Transverse colon (tissue), 4 donors: ENCODE results near the gene CALCR. TPM values are rescaled to one million over a fixed set of nuclear protein-coding genes. Genes with fewer than 3 reads are reported as not detected.

Source experiments
- DNase-seq: peaks from one replicate; pipeline ENCODE4 v3.0.0-alpha.2; 2019
- H3K27ac ChIP-seq, 4 donors: fragments of 200-600 bp; sonication (generic); 2 replicates each; pipeline ENCODE4 v1.5.1; 2016 to 2018; ENCODE audit warnings: inconsistent platforms in 4 of 4
- H3K27me3 ChIP-seq: fragments of 200-600 bp; sonication (generic); 2 replicates; pipeline ENCODE4 v1.5.1; 2017; ENCODE audit warnings: inconsistent platforms
- H3K36me3 ChIP-seq, 4 donors: fragments of 200-600 bp; sonication (generic); 2 replicates each; pipeline ENCODE4 v1.5.1; 2017 to 2019; ENCODE audit warnings: inconsistent platforms in 4 of 4
- H3K4me1 ChIP-seq, 4 donors: fragments of 200-600 bp; sonication (generic); 2 replicates each; pipeline ENCODE4 v1.5.1; 2017 to 2020; ENCODE audit warnings: inconsistent platforms in 4 of 4
- H3K4me3 ChIP-seq, 4 donors: fragments of 200-600 bp; sonication (generic); 1 replicate in 1 of 4; 2 replicates in 3 of 4; pipeline versions ENCODE4 v1.5.1 to v1.6.1; 2017 to 2019; ENCODE audit warnings: inconsistent platforms in 4 of 4
- H3K9me3 ChIP-seq, 2 donors: fragments of 200-600 bp; sonication (generic); 2 replicates each; pipeline ENCODE4 v1.5.1; 2017 to 2019; ENCODE audit warnings: inconsistent platforms in 2 of 2
- EP300 ChIP-seq: sonication (generic); formaldehyde crosslinking; IDR thresholded peaks from one replicate; pipeline ENCODE4 v1.6.1; 2017; ENCODE audit warnings: antibody characterized with exemption, low read depth
- POLR2A ChIP-seq: fragments of 450-650 bp; IDR thresholded peaks from one replicate; pipeline ENCODE4 v1.6.1; 2016; ENCODE audit warnings: antibody characterized with exemption, mild to moderate bottlenecking, moderate library complexity
- POLR2AphosphoS5 ChIP-seq, 3 donors: sonication (generic); formaldehyde crosslinking; IDR thresholded peaks; one replicate each; pipeline ENCODE4 v1.6.1; 2016; ENCODE audit warnings: antibody characterized with exemption in 3 of 3
- WGBS, 2 donors: methylation state at CpG; one replicate each; pipeline ENCODE4 v1.1.5; 2018; ENCODE audit warnings: low coverage in 1 of 2; 5-methylcytosine and 5-hydroxymethylcytosine counted together
- in situ Hi-C, 4 donors: fragments of 200-750 bp; cut with MboI; loops; one replicate each; pipeline versions ENCODE4 v1.15.0 to v1.15.1; 2017; ENCODE audit warnings: low sequenced_read_pairs in 3 of 4, low pct_ligation_motif_present in 1 of 4, low pct_unique_long_range_greater_than_20kb in 1 of 4
- intact Hi-C: fragments of 100-400 bp; cut with DNase I; formaldehyde crosslinking; loops from one replicate; pipeline ENCODE4 v1.15.1; 2023; ENCODE audit warnings: low total_unique reads
- total RNA-seq, 4 donors: library from RNA; depleted of rRNA; stranded (reverse); fragments of >200 nt; gene quantifications; one replicate each; pipeline ENCODE4 v1.1.0, GENCODE V29; 2016
- TF ChIP-seq, protein P1 (sequence below), 5 experiments: fragments of 200-600 bp in 3 of 5; fragments of 450-650 bp in 2 of 5; sonication (generic) in 3 of 5; IDR thresholded peaks; 1 replicate in 2 of 5; 2 replicates in 3 of 5; pipeline ENCODE4 v1.5.1; 2016 to 2017; ENCODE audit warnings: antibody characterized with exemption in 5 of 5, inconsistent platforms in 3 of 5, mild to moderate bottlenecking in 2 of 5, moderate library complexity in 1 of 5

The CALCR gene
- total RNA-seq = not detected

DNA sequence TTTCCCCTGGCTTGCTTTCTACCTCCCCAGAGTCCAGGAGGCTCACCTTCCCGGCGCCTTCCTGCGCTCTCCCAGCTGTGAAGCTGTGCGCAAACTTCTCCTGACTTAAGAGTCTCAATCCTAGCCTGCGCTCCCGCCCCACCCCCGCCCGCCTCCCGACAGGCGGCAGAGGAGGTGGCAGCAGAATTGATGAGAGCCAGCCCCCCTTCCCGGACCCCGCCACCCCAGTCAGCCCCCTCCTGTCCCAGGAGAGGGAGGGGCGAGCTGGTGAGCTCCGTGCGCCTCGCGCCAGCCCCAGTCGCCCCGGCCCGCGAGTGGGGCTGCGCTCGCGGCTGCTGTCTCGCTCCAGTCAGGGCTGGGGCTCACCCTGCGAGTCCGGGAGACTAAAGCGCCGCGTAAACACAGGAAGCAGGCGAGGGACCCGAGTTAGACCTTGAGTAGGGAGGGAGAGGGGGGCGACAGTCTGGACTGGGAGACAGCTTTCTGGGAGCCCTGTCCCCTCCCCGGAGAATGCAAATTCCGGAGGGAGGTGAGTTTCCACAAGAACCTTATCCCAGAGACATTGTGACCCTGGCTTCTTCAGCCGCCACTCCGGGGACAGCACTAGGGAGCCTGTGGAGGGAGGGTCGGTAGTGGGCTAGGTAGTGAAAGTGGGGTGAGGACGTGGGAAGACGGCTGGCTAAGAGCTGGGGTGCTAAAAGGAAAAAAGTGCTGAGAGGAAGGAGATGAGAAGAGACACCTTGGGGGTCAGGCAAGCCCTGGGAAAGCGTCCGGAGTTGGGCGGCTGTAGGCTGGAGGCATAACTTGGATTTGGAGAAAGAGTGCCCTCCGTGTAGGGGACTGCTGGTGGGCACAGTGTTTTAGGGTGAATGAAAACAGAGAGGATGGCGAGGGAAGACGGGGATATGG is at the start of gene CALCR:
Gene CALCR, minus strand, starts transcription at position 79 of the 909 bp plus-strand sequence. CDS start 87,743 bp downstream, outside the sequence.
- Histone ChIP-seq H3K27me3 (peaks cover 31% of the 10 kb centered on the region), H3K27ac (no peak within 1 kb of the TSS), H3K4me3 (peak within 1 kb of the TSS in 1 of 4 donors; percentile 34), H3K4me1 (peaks cover 0 to 14% (median 6%) of the 10 kb centered on the region in 4 donors), H3K36me3 (no peaks in the 10 kb centered on the region), H3K9me3 (no peaks in the 10 kb centered on the region)
- intact Hi-C loops = no loop called here
- TF ChIP-seq POLR2AphosphoS5 (IDR thresholded peaks at IDR 0.05) (no peak), EP300 (no peak), POLR2A (no peak)
- TF ChIP-seq, protein P1, sequence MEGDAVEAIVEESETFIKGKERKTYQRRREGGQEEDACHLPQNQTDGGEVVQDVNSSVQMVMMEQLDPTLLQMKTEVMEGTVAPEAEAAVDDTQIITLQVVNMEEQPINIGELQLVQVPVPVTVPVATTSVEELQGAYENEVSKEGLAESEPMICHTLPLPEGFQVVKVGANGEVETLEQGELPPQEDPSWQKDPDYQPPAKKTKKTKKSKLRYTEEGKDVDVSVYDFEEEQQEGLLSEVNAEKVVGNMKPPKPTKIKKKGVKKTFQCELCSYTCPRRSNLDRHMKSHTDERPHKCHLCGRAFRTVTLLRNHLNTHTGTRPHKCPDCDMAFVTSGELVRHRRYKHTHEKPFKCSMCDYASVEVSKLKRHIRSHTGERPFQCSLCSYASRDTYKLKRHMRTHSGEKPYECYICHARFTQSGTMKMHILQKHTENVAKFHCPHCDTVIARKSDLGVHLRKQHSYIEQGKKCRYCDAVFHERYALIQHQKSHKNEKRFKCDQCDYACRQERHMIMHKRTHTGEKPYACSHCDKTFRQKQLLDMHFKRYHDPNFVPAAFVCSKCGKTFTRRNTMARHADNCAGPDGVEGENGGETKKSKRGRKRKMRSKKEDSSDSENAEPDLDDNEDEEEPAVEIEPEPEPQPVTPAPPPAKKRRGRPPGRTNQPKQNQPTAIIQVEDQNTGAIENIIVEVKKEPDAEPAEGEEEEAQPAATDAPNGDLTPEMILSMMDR (IDR thresholded peaks at IDR 0.05) = no peak
- 8 to 12% methylated on average over 4 to 31 of the region's 46 CpGs for WGBS, 2 donors
- in situ Hi-C loops = no loop called here
- DNase-seq = no peak

DNA sequence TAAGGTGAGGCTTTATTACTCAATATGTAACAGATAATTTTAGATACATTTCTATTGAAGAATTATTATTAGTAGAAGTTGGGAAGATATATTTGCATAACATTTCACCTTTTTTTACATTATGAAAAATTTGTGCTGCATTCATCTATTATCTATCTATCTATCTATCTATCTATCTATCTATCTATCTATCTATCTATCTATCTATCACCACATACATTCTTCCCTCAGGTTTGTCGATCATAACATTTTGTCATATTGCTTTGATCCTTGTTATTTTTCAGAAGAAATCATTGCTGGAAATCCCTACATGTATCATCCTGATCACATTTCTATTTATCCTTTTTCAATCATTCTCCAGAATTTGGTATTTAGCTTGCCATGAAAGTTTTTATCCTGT is 49.3 kb upstream of the CALCR start:
- no peaks in the 10 kb centered on the region for H3K36me3 ChIP-seq
- H3K4me1 ChIP-seq = no peaks in the 10 kb centered on the region
- intact Hi-C loops (no loop called here), in situ Hi-C loops (no loop called here)
- H3K9me3 ChIP-seq = peaks cover 0 to 2% of the 10 kb centered on the region in 2 donors
- no peak overlapping the region for H3K27ac ChIP-seq
- no peak for DNase-seq
- 85 to 92% methylated on average over 1 of the region's 1 CpG for WGBS, 2 donors
- TF ChIP-seq POLR2AphosphoS5 (IDR thresholded peaks at IDR 0.05) = no peak
- TF ChIP-seq, protein P1 (IDR thresholded peaks at IDR 0.05) = no peak
- TF ChIP-seq POLR2A = no peak
- no peak for TF ChIP-seq EP300
- no peak overlapping the region for H3K4me3 ChIP-seq
- H3K27me3 ChIP-seq = no peaks in the 10 kb centered on the region

DNA sequence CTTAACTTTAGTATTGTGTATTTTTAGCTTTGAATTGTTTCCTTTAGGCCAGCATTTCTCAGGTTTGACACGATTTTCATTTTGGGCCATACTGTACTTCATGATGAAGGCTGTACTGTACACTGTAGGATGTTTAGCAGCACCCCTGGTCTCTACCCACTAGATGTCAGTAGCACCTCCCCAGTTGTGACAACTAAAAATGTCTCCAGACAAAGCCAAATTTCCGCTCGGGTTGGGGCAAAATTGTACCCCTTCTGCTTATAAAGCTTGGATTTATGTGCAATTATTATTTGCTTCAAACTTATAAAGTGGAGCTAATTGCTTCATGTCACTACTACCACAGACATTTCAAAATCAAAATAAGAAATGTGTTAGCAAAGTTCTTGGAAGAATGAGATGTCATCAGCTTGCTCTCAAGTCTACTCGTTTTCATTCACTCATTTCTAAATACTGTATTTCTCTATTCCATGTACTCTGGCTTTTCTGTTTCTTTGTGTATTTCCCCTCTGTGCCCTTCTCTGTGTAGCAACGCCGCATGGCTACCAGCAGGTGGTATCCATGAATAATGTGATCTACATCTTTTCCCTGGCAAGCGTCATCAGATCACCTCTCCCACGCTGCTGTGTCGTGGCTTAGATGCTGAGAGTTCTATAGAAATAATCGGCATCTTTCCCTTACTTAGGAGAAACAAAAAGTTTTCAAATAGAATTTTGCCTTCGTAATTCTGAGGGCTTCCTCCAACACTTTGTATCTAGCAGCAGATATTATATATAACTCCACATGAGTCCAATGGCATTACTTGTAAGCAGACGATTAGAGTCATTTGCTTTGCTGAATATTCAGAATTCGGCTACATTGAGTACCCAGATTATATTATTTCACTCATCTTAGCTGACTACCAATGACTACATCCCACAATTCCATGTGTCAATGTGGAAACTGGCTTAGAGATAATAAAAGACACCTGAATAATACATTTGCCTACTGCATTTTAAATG is 47.8 kb upstream of the CALCR start:
- Histone ChIP-seq H3K27me3 (no peaks in the 10 kb centered on the region), H3K4me1 (no peaks in the 10 kb centered on the region), H3K9me3 (peaks cover 0 to 2% of the 10 kb centered on the region in 2 donors), H3K36me3 (no peaks in the 10 kb centered on the region), H3K27ac (no peak overlapping the region), H3K4me3 (no peak overlapping the region)
- in situ Hi-C loops = no loop called here
- DNase-seq = no peak
- TF ChIP-seq POLR2A (no peak), POLR2AphosphoS5 (IDR thresholded peaks at IDR 0.05) (no peak), EP300 (no peak)
- TF ChIP-seq, protein P1 (IDR thresholded peaks at IDR 0.05) = peak in 1 of 5 experiments; percentile 26
- intact Hi-C loops = no loop called here
- 33 to 41% methylated on average over 13 of the region's 13 CpGs for WGBS, 2 donors

DNA sequence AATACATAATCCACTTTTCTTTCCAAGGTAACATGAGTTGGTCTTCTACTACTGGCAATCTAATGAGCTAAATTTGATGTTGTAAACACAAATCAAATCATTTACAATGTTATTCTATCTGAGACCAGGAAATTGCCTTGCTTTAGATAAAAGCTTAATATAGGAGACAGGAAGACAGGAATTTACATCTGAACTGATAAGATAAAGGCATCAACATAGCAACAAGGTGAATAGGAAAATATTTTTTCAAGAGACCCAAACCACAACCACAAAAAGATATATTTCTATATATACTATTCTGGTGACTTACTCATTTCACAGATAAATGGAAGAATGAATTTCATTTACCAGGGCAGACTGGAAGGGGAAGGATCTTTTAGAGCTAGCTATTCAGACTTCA is 46.3 kb upstream of the CALCR start:
- DNase-seq = no peak
- Histone ChIP-seq H3K9me3 (no peaks in the 10 kb centered on the region), H3K4me3 (no peak overlapping the region), H3K27me3 (no peaks in the 10 kb centered on the region), H3K4me1 (no peaks in the 10 kb centered on the region), H3K27ac (no peak overlapping the region), H3K36me3 (no peaks in the 10 kb centered on the region)
- in situ Hi-C loops = no loop called here
- no peak for TF ChIP-seq EP300
- TF ChIP-seq, protein P1 (IDR thresholded peaks at IDR 0.05) = no peak
- no peak for TF ChIP-seq POLR2AphosphoS5 (IDR thresholded peaks at IDR 0.05)
- no peak for TF ChIP-seq POLR2A
- intact Hi-C loops = no loop called here
